ENCODE results near the gene RALBP1.
A peak's percentile ranks its signal among the peaks of the same experiment; 100 is the strongest.
"Not testable (repeated sequence)": the region's sequence is repeated elsewhere in the genome, so short reads cannot be mapped to it uniquely, and the experiment has no call there.

RALBP1 gene

GRCh38 chr18:9474983-9475642, at the start of gene RALBP1:
TSS of gene RALBP1 (plus strand) at chr18:9475513. CDS start at chr18:9513046, 37,533 bp downstream.
- DNase-seq (ENCODE audit: low read depth), result peak; percentile 93

- no peak for DNase-seq (ENCODE audit: low read depth)
Measured at GRCh38 chr18:9426753-9427152, 48.6 kb upstream of the RALBP1 start.

GRCh38 chr18:9428301-9428706, 47.0 kb upstream of the RALBP1 start:
- DNase-seq (ENCODE audit: low read depth), result no peak

GRCh38 chr18:9428862-9429661, 46.3 kb upstream of the RALBP1 start:
- DNase-seq (ENCODE audit: low read depth), result no peak

GRCh38 chr18:9429662-9429993, 45.7 kb upstream of the RALBP1 start:
- DNase-seq (ENCODE audit: low read depth), result peak; percentile 0

- not testable (repeated sequence) for DNase-seq (ENCODE audit: low read depth)
Measured at GRCh38 chr18:9430315-9430714, 45.0 kb upstream of the RALBP1 start.

GRCh38 chr18:9431296-9431695, 44.0 kb upstream of the RALBP1 start:
- DNase-seq (ENCODE audit: low read depth), result no peak

GRCh38 chr18:9433122-9433521, 42.2 kb upstream of the RALBP1 start:
- DNase-seq (ENCODE audit: low read depth), result not testable (repeated sequence)

GRCh38 chr18:9433671-9434121, 41.6 kb upstream of the RALBP1 start:
- no peak for DNase-seq (ENCODE audit: low read depth)

GRCh38 chr18:9434122-9434701, 41.1 kb upstream of the RALBP1 start:
- DNase-seq (ENCODE audit: low read depth), result no peak

GRCh38 chr18:9435041-9435440, 40.3 kb upstream of the RALBP1 start:
- no peak for DNase-seq (ENCODE audit: low read depth)

- DNase-seq (ENCODE audit: low read depth), result no peak
Measured at GRCh38 chr18:9436206-9436929, 38.9 kb upstream of the RALBP1 start.

- peak; percentile 0 for DNase-seq (ENCODE audit: low read depth)
Measured at GRCh38 chr18:9437021-9437437, 38.3 kb upstream of the RALBP1 start.

- DNase-seq (ENCODE audit: low read depth), result no peak
Measured at GRCh38 chr18:9437672-9438071, 37.6 kb upstream of the RALBP1 start.

- DNase-seq (ENCODE audit: low read depth), result no peak
Measured at GRCh38 chr18:9441061-9441460, 34.3 kb upstream of the RALBP1 start.

- DNase-seq (ENCODE audit: low read depth), result no peak
Measured at GRCh38 chr18:9444549-9444948, 30.8 kb upstream of the RALBP1 start.

GRCh38 chr18:9446839-9447238, 28.5 kb upstream of the RALBP1 start:
- DNase-seq (ENCODE audit: low read depth), result no peak

- no peak for DNase-seq (ENCODE audit: low read depth)
Measured at GRCh38 chr18:9447334-9447733, 28.0 kb upstream of the RALBP1 start.

- DNase-seq (ENCODE audit: low read depth), result no peak
Measured at GRCh38 chr18:9449600-9450414, 25.5 kb upstream of the RALBP1 start.

- not testable (repeated sequence) for DNase-seq (ENCODE audit: low read depth)
Measured at GRCh38 chr18:9450920-9451319, 24.4 kb upstream of the RALBP1 start.

GRCh38 chr18:9453283-9453682, 22.0 kb upstream of the RALBP1 start:
- DNase-seq (ENCODE audit: low read depth), result no peak

Measured in HS-5 (cell line).